Ectodermal cell (in vitro differentiated cells): Measurements from ENCODE around the gene CTNNA2.

Experiments used
- H3K27ac ChIP-seq: 2 replicates; pipeline ENCODE4 v1.7.0; 2013; ENCODE audit warnings: mild to moderate bottlenecking, low read depth, low read length; ENCODE audit not compliant: insufficient read depth, poor library complexity, severe bottlenecking
- H3K27me3 ChIP-seq: 2 replicates; pipeline ENCODE4 v1.7.0; 2013; ENCODE audit warnings: mild to moderate bottlenecking, low read length; ENCODE audit not compliant: insufficient read depth, control insufficient read depth, poor library complexity, severe bottlenecking
- H3K36me3 ChIP-seq: one replicate; pipeline ENCODE4 v1.7.0; 2013; ENCODE audit warnings: low read length; ENCODE audit not compliant: control insufficient read depth, insufficient read depth
- H3K4me1 ChIP-seq: one replicate; pipeline ENCODE4 v1.7.0; 2013; ENCODE audit warnings: low read length; ENCODE audit not compliant: control insufficient read depth, insufficient read depth
- H3K4me3 ChIP-seq: 2 replicates; pipeline ENCODE4 v1.7.0; 2013; ENCODE audit warnings: low read depth, low read length, control low read depth; ENCODE audit not compliant: insufficient read depth
- H3K9me3 ChIP-seq: 2 replicates; pipeline ENCODE4 v1.7.0; 2013; ENCODE audit warnings: mild to moderate bottlenecking, low read length, moderate library complexity; ENCODE audit not compliant: control insufficient read depth
- WGBS, 2 experiments: methylation state at CpG; one replicate each; pipeline ENCODE4 v1.1.7; 2013; ENCODE audit warnings: missing lambda C conversion rate in 2 of 2; 5-methylcytosine and 5-hydroxymethylcytosine counted together

Gene CTNNA2

DNA sequence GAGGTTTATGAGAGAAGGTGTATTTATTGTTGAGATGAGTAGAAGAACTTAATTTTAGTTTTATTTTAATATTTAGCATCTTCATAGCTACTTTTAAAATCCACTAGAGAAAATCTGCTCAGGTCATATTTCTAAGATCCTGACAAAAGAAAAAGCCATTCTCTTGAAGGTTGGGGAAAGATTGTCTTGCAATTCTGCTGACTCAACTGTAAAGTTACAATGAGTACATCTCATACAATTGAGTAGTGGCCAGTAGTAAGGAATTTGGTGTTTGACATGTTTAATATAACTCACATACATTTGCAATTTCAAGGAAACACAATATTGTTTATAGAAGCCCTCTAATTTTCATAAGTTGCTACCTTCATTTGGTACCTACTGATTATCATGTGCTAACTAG, 447.2 kb downstream of the CTNNA2 start:
- no peaks in the 10 kb centered on the region for H3K27me3 ChIP-seq
- no peak overlapping the region for H3K27ac ChIP-seq
- no peaks in the 10 kb centered on the region for H3K4me1 ChIP-seq
- H3K36me3 ChIP-seq = no peaks in the 10 kb centered on the region
- no peaks in the 10 kb centered on the region for H3K9me3 ChIP-seq
- no peak overlapping the region for H3K4me3 ChIP-seq

DNA sequence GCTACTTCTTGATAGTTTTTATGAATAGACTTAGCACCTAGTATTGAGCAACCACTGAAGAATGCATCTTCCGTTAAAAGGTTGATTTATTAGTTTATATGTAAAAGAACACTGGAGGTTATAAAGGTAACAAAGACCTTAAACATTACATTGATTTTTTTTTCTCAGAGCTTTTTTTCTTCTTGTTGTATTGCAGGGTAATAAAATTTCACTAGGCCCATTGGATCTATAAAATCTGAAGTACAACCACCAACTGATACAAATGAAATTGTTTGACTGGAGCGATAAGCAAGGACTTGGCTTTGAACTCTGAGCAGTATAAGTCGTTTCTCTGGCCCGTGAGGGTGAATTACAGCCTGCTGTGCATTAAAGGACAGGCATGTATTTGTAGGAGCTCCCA, 447.7 kb downstream of the CTNNA2 start:
- 59 to 69% methylated on average over 3 to 4 of the region's 4 CpGs for WGBS, 2 experiments
- no peaks in the 10 kb centered on the region for H3K27me3 ChIP-seq
- no peak overlapping the region for H3K27ac ChIP-seq
- no peaks in the 10 kb centered on the region for H3K36me3 ChIP-seq
- H3K4me3 ChIP-seq = no peak overlapping the region
- no peaks in the 10 kb centered on the region for H3K4me1 ChIP-seq
- H3K9me3 ChIP-seq = no peaks in the 10 kb centered on the region

DNA sequence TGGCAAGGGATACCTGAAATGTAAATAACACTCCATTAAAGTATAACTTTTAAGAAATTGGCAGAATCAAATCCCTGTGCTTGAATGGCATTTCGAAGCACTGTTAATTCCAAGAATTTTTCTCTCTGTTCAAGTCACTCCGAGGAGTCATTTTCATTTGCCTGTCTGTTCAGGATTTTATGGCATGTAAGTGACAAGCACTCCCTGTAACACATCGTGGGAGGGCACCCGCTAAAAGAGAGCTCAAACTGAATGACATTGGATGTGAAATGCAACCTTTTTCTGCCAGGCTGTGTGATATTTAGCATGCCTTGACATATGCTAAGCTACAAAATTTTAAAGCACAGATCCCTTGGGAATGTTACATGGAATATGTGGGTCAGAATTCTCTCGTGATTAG, 452.1 kb downstream of the CTNNA2 start:
- 92% methylated on average over 4 to 5 of the region's 5 CpGs for WGBS, 2 experiments

DNA sequence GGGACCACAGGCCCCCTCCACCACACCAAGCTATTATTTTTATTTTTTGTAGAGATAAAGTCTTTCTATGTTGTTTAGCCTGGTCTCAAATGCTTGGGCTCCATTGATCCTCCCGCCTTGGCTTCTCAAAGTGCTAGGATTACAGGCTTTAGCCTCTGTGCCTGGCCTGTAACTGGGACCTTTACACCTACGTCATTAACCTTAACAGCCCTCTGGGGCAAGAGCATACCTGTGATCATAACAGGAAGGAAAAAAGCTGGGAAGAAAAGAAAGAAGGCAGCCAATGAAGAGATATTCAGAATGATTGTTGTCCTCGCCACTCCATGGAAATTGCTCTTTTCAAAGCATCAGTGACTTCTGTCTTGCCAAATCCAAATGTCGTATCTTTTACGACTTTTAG, 453.5 kb downstream of the CTNNA2 start:
- no peaks in the 10 kb centered on the region for H3K36me3 ChIP-seq
- no peaks in the 10 kb centered on the region for H3K4me1 ChIP-seq
- H3K27ac ChIP-seq = no peak overlapping the region
- no peaks in the 10 kb centered on the region for H3K9me3 ChIP-seq
- no peak overlapping the region for H3K4me3 ChIP-seq
- H3K27me3 ChIP-seq = no peaks in the 10 kb centered on the region
- 95 to 96% methylated on average over 5 of the region's 5 CpGs for WGBS, 2 experiments

More for the DNA sequence above, 452.1 kb downstream of the CTNNA2 start:
- H3K27ac ChIP-seq = no peak overlapping the region
- no peak overlapping the region for H3K4me3 ChIP-seq
- no peaks in the 10 kb centered on the region for H3K36me3 ChIP-seq
- no peaks in the 10 kb centered on the region for H3K4me1 ChIP-seq
- no peaks in the 10 kb centered on the region for H3K27me3 ChIP-seq
- H3K9me3 ChIP-seq = no peaks in the 10 kb centered on the region

DNA sequence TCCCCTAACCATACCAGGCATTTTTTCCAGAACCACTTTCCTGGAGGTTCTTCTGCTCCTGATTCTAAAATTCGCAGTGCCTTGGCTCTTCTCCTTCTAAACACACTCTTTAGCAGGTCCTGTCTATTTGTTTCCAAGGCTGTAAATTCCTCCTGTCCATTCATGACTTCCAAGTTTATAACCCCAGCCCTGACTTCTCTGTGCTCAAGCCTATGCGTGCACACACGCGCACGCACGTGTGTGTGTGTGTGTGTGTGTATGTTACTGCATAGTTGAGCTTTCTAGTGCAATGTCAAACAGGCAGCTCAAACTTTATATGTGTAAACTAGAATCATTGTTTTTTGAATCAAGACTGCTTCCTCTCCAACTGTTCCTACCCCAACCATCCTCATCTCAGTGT, 454.0 kb downstream of the CTNNA2 start:
- Histone ChIP-seq H3K4me3 (no peak overlapping the region), H3K36me3 (no peaks in the 10 kb centered on the region), H3K9me3 (no peaks in the 10 kb centered on the region), H3K27ac (no peak overlapping the region), H3K27me3 (no peaks in the 10 kb centered on the region), H3K4me1 (no peaks in the 10 kb centered on the region)
- 70 to 74% methylated on average over 6 of the region's 6 CpGs for WGBS, 2 experiments

DNA sequence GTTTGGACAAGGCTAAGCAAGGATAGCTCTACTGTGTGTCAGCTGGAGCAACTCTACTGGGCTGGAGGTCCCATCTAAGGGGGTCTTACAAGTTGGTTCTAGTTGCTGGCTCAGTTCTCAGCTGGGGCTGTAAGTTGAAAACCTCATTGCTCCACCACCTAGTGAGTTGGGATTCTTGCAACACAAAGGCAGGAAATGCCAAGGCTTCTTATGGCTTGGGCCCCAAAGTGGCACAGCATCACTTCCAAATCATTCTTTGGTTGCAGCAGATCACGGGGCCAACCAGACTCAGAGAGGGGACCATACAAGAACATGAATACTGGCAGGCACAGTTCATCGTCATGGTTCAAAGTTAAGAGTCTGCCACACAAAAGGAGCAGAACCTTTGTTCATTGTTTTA, 459.0 kb downstream of the CTNNA2 start:
- Histone ChIP-seq H3K4me1 (peaks cover 3% of the 10 kb centered on the region), H3K36me3 (no peaks in the 10 kb centered on the region), H3K27me3 (no peaks in the 10 kb centered on the region), H3K27ac (no peak overlapping the region), H3K4me3 (no peak overlapping the region), H3K9me3 (no peaks in the 10 kb centered on the region)
- 79 to 84% methylated on average over 2 of the region's 2 CpGs for WGBS, 2 experiments

DNA sequence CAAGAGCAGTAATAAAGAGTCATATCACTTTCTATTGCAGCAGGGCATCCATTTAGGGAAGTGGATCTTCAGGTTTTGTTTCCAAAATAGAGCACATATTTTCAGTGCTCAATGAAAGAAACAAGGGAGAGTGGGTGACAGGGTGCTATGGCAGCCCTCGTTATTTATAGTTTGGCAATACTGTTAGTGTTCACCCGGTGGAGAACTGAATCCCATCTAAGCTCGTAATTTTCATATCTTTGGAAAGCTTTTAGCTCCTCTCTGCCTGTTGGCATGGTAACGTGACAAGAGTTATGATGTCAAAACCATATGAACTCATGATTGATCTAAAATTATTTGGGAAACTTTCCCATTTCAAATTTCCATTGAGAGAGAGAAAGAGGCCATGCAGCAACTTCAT, 459.8 kb downstream of the CTNNA2 start:
- peaks cover 3% of the 10 kb centered on the region for H3K4me1 ChIP-seq
- H3K27ac ChIP-seq = no peak overlapping the region
- H3K36me3 ChIP-seq = no peaks in the 10 kb centered on the region
- H3K4me3 ChIP-seq = no peak overlapping the region
- H3K9me3 ChIP-seq = no peaks in the 10 kb centered on the region
- H3K27me3 ChIP-seq = no peaks in the 10 kb centered on the region
- WGBS, 2 experiments = 95 to 97% methylated on average over 4 of the region's 4 CpGs

DNA sequence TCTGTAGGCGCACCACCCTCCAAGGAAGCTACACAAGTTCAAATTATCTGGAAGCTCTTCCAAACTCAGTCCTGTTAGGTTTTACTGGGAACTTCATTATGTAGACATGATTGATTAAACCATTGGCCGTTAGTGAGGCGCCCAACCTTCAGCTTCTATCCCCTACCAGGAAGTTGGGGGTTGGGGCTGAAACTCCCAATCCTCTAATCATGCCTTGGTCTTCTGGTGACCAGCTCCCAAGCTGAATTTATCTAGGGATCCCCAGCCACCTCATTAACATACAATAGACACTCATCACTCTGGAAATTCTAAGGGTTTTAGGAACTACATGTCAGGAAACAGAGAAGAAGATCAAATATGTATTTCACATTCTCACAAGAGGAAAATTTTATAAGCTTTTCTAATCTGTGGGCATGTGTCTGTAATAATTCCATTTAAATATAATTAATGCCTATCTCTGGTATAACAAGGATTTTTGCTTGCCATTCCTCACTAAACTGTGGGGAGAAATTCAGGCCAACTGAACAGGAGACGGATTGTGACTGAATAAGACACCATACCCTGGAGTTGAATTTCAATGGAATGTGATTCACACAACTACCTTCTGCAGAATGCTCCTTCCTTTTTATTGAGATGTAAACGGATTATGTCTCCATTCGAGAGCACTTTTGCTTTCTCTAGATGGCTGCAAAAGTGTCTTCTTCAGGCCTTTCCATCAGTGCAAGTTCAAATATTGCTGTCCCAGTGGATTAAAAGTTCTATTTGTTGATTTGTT, 463.1 kb downstream of the CTNNA2 start:
- Histone ChIP-seq H3K4me3 (no peak overlapping the region), H3K4me1 (peaks cover 3% of the 10 kb centered on the region), H3K36me3 (no peaks in the 10 kb centered on the region), H3K27me3 (no peaks in the 10 kb centered on the region), H3K9me3 (no peaks in the 10 kb centered on the region), H3K27ac (no peak overlapping the region)
- 74 to 78% methylated on average over 6 of the region's 6 CpGs for WGBS, 2 experiments

DNA sequence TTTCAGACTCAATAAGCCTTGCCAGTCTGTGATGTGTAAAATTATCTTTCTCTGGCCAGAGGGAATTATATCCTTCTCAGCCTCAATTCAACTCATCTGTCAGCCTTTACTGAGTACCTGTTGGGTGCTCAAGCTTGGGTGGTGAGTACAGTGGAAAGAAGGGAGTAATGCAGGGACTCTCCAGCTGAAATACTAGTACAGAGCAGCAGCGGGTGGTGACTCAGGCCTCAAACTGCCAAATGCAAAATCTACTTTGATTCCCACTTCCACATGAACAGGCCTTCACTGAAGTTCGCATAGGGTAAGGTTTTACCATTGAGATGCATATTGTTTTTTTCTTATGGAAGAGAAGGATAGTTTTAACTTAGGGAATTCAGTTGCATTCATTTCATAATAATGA, 464.9 kb downstream of the CTNNA2 start:
- no peaks in the 10 kb centered on the region for H3K9me3 ChIP-seq
- H3K27me3 ChIP-seq = no peaks in the 10 kb centered on the region
- no peak overlapping the region for H3K4me3 ChIP-seq
- H3K4me1 ChIP-seq = peaks cover 3% of the 10 kb centered on the region
- no peak overlapping the region for H3K27ac ChIP-seq
- no peaks in the 10 kb centered on the region for H3K36me3 ChIP-seq
- WGBS, 2 experiments = 59 to 67% methylated on average over 1 to 2 of the region's 2 CpGs

DNA sequence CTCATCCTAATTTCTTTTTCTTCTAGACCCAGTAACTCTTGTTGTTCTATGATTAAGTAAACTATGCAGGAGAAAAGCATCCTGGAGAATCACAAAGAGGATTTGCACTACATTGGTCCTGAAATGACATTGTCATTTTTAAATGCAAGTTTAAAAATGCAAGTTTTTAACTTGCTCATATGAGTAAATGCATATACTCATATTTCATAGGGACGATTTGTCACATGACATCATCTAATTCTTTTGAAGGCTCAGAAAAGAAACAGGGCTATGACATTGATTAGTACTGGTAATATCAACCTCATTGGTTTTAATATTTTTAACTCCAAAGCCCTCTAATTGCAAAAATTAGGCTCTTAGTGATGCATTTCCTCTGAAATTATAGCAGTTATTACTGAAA, 467.3 kb downstream of the CTNNA2 start:
- WGBS, 2 experiments = 86 to 100% methylated on average over 1 of the region's 1 CpG
- H3K4me3 ChIP-seq = no peak overlapping the region
- H3K27ac ChIP-seq = no peak overlapping the region
- H3K9me3 ChIP-seq = no peaks in the 10 kb centered on the region
- no peaks in the 10 kb centered on the region for H3K36me3 ChIP-seq
- H3K4me1 ChIP-seq = peaks cover 3% of the 10 kb centered on the region
- no peaks in the 10 kb centered on the region for H3K27me3 ChIP-seq

DNA sequence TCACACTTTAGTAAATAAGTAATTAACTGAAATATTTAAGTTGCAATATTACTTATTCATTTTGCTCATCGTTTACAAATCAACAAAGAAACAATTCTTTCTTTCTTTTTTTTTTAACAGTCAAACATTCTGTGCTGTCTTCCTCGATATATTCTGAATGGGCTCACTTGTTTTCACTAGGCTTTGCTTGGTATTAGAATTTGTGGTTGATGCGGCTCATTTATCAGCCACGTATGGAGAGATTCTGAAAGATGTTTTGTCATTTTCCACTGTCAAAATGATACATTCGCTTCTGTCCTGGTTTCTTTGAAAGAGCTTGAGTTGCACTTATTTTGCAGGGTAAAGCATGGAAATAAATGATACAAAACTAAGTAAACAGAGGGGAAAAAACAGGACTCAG, 468.0 kb downstream of the CTNNA2 start:
- Histone ChIP-seq H3K4me3 (no peak overlapping the region), H3K27me3 (no peaks in the 10 kb centered on the region), H3K27ac (no peak overlapping the region), H3K9me3 (no peaks in the 10 kb centered on the region), H3K4me1 (peaks cover 1% of the 10 kb centered on the region), H3K36me3 (no peaks in the 10 kb centered on the region)
- 94 to 95% methylated on average over 5 of the region's 5 CpGs for WGBS, 2 experiments
